Suprapubic skin (tissue), 4 donors: ENCODE results near the gene DTNA. TPM values are rescaled to one million over a fixed set of nuclear protein-coding genes. Genes with fewer than 3 reads are reported as not detected.

Experiments
- DNase-seq, 2 donors: peaks; one replicate each; pipeline ENCODE4 v3.0.0-alpha.2; 2019; ENCODE audit warnings: low spot score in 2 of 2
- H3K27ac ChIP-seq: fragments of 200-600 bp; sonication (generic); one replicate; pipeline ENCODE4 v1.5.1; 2019
- H3K27me3 ChIP-seq: fragments of 200-600 bp; sonication (generic); one replicate; pipeline ENCODE4 v1.5.1; 2019
- H3K36me3 ChIP-seq: fragments of 200-600 bp; sonication (generic); one replicate; pipeline ENCODE4 v1.5.1; 2019
- H3K4me1 ChIP-seq: fragments of 200-600 bp; sonication (generic); one replicate; pipeline ENCODE4 v1.5.1; 2019
- H3K4me3 ChIP-seq: fragments of 200-600 bp; sonication (generic); one replicate; pipeline ENCODE4 v1.5.1; 2019; ENCODE audit warnings: mild to moderate bottlenecking
- H3K9me3 ChIP-seq: fragments of 200-600 bp; sonication (generic); one replicate; pipeline ENCODE4 v1.5.1; 2019
- CTCF ChIP-seq, 2 donors: fragments of 200-600 bp in 1 of 2; fragments of 450-650 bp in 1 of 2; sonication (generic) in 1 of 2; IDR thresholded peaks; one replicate each; pipeline ENCODE4 v1.5.1; 2016 to 2019; ENCODE audit warnings: antibody characterized with exemption in 2 of 2, mild to moderate bottlenecking in 1 of 2, moderate library complexity in 1 of 2
- EP300 ChIP-seq: sonication (generic); formaldehyde crosslinking; IDR thresholded peaks from one replicate; pipeline ENCODE4 v1.6.1; 2017; ENCODE audit warnings: antibody characterized with exemption
- POLR2A ChIP-seq, 2 donors: fragments of 450-650 bp; IDR thresholded peaks; one replicate each; pipeline ENCODE4 v1.6.1; 2017; ENCODE audit warnings: antibody characterized with exemption in 2 of 2, mild to moderate bottlenecking in 2 of 2, moderate library complexity in 2 of 2
- POLR2AphosphoS5 ChIP-seq, 3 donors: sonication (generic); formaldehyde crosslinking; IDR thresholded peaks; one replicate each; pipeline ENCODE4 v1.6.1; 2017; ENCODE audit warnings: antibody characterized with exemption in 3 of 3
- WGBS: methylation state at CpG from one replicate; pipeline ENCODE4 v1.1.5; 2018; 5-methylcytosine and 5-hydroxymethylcytosine counted together
- total RNA-seq, 4 donors: library from RNA; depleted of rRNA; stranded (reverse); fragments of >200 nt; gene quantifications; one replicate each; pipeline ENCODE4 v1.1.0, GENCODE V29; 2016

DTNA gene
- total RNA-seq, 4 donors from 2014 or later: 3.0 to 15.9 (median 5.1) TPM

GRCh38 chr18:34787931-34788532, 77.9 kb downstream of the DTNA start:
- no peaks in the 10 kb centered on the region for H3K27me3 ChIP-seq
- H3K4me3 ChIP-seq: no peak overlapping the region
- 13% methylated on average over 7 of the region's 7 CpGs for WGBS
- H3K27ac ChIP-seq: no peak overlapping the region
- H3K4me1 ChIP-seq: no peaks in the 10 kb centered on the region
- no peak for DNase-seq
- no peaks in the 10 kb centered on the region for H3K36me3 ChIP-seq
- H3K9me3 ChIP-seq: no peaks in the 10 kb centered on the region
- no peak for TF ChIP-seq POLR2A (IDR thresholded peaks at IDR 0.05)
- TF ChIP-seq CTCF (IDR thresholded peaks at IDR 0.05): peak; percentile 53 to 59
- no peak for TF ChIP-seq EP300

- Histone ChIP-seq H3K27me3 (no peaks in the 10 kb centered on the region), H3K9me3 (no peaks in the 10 kb centered on the region), H3K4me3 (no peak overlapping the region), H3K27ac (no peak overlapping the region), H3K36me3 (no peaks in the 10 kb centered on the region), H3K4me1 (no peaks in the 10 kb centered on the region)
- TF ChIP-seq CTCF (IDR thresholded peaks at IDR 0.05) (no peak), POLR2AphosphoS5 (IDR thresholded peaks at IDR 0.05) (no peak), EP300 (no peak), POLR2A (IDR thresholded peaks at IDR 0.05) (no peak)
- WGBS: 77% methylated on average over 2 of the region's 2 CpGs
- no peak for DNase-seq
These were observed 79.8 kb downstream of the DTNA start for GRCh38 chr18:34789768-34790344.

- no peaks in the 10 kb centered on the region for H3K36me3 ChIP-seq
- H3K27me3 ChIP-seq: peaks cover 3% of the 10 kb centered on the region
- H3K4me1 ChIP-seq: no peaks in the 10 kb centered on the region
- 78% methylated on average over 3 of the region's 3 CpGs for WGBS
- H3K27ac ChIP-seq: no peak overlapping the region
- no peaks in the 10 kb centered on the region for H3K9me3 ChIP-seq
- H3K4me3 ChIP-seq: no peak overlapping the region
- TF ChIP-seq POLR2AphosphoS5 (IDR thresholded peaks at IDR 0.05): no peak
- DNase-seq: no peak
These were observed 84.2 kb downstream of the DTNA start for GRCh38 chr18:34794348-34794747.

- TF ChIP-seq POLR2A (IDR thresholded peaks at IDR 0.05) (no peak), EP300 (no peak)
- Histone ChIP-seq H3K4me3 (no peak overlapping the region), H3K27me3 (peaks cover 3% of the 10 kb centered on the region), H3K27ac (no peak overlapping the region), H3K4me1 (no peaks in the 10 kb centered on the region), H3K36me3 (no peaks in the 10 kb centered on the region), H3K9me3 (no peaks in the 10 kb centered on the region)
- no peak for DNase-seq
- 61% methylated on average over 6 of the region's 6 CpGs for WGBS
These were observed 85.1 kb downstream of the DTNA start for GRCh38 chr18:34795070-34795732.

GRCh38 chr18:34796035-34796657, 86.0 kb downstream of the DTNA start:
- H3K9me3 ChIP-seq: no peaks in the 10 kb centered on the region
- WGBS: 85% methylated on average over 7 of the region's 7 CpGs
- H3K27me3 ChIP-seq: peaks cover 3% of the 10 kb centered on the region
- TF ChIP-seq POLR2A (IDR thresholded peaks at IDR 0.05) (no peak), POLR2AphosphoS5 (IDR thresholded peaks at IDR 0.05) (no peak), CTCF (IDR thresholded peaks at IDR 0.05) (no peak), EP300 (no peak)
- no peaks in the 10 kb centered on the region for H3K4me1 ChIP-seq
- H3K36me3 ChIP-seq: no peaks in the 10 kb centered on the region
- no peak overlapping the region for H3K27ac ChIP-seq
- DNase-seq: no peak
- H3K4me3 ChIP-seq: no peak overlapping the region

- Histone ChIP-seq H3K4me1 (no peaks in the 10 kb centered on the region), H3K9me3 (no peaks in the 10 kb centered on the region), H3K36me3 (no peaks in the 10 kb centered on the region), H3K27me3 (peaks cover 3% of the 10 kb centered on the region), H3K4me3 (no peak overlapping the region), H3K27ac (no peak overlapping the region)
- TF ChIP-seq POLR2A (IDR thresholded peaks at IDR 0.05): no peak
- no peak for TF ChIP-seq EP300
- TF ChIP-seq CTCF (IDR thresholded peaks at IDR 0.05): no peak
- TF ChIP-seq POLR2AphosphoS5 (IDR thresholded peaks at IDR 0.05): no peak
- no peak for DNase-seq
- 71% methylated on average over 4 of the region's 4 CpGs for WGBS
These were observed 89.2 kb downstream of the DTNA start for GRCh38 chr18:34799291-34799690.
